Right atrium auricular region (tissue), 2 donors: ENCODE measurements around the gene RASIP1. TPM values are rescaled to one million over a fixed set of nuclear protein-coding genes. Genes with fewer than 3 reads are reported as not detected.

Source experiments
- DNase-seq: peaks from one replicate; pipeline ENCODE4 v3.0.0-alpha.2; 2019; ENCODE audit warnings: low spot score
- H3K27ac ChIP-seq, 2 donors: fragments of 200-600 bp; sonication (generic); 1 replicate in 1 of 2; 2 replicates in 1 of 2; pipeline ENCODE4 v1.5.1; 2016 to 2019
- H3K27me3 ChIP-seq, 2 donors: fragments of 200-600 bp; sonication (generic); one replicate each; pipeline versions ENCODE4 v1.5.1 to v1.6.0; 2017 to 2019
- H3K36me3 ChIP-seq: fragments of 200-600 bp; sonication (generic); one replicate; pipeline ENCODE4 v1.5.1; 2016
- H3K4me1 ChIP-seq, 2 donors: fragments of 200-600 bp; sonication (generic); one replicate each; pipeline versions ENCODE4 v1.5.1 to v1.6.0; 2017 to 2019
- H3K4me3 ChIP-seq, 2 donors: fragments of 200-600 bp; sonication (generic); 1 replicate in 1 of 2; 2 replicates in 1 of 2; pipeline ENCODE4 v1.5.1; 2017 to 2019; ENCODE audit warnings: mild to moderate bottlenecking in 1 of 2, moderate library complexity in 1 of 2
- H3K9me3 ChIP-seq, 2 donors: fragments of 200-600 bp; sonication (generic); one replicate each; pipeline ENCODE4 v1.5.1; 2019
- total RNA-seq, 2 donors: library from RNA; depleted of rRNA; stranded (reverse); fragments of >200 nt; gene quantifications; one replicate each; pipeline ENCODE4 v1.1.0, GENCODE V29; 2016
- TF ChIP-seq, protein P1 (sequence below), 2 donors: fragments of 200-600 bp; sonication (generic); IDR thresholded peaks; one replicate each; pipeline ENCODE4 v1.5.1; 2019; ENCODE audit warnings: antibody characterized with exemption in 2 of 2

The RASIP1 gene
- total RNA-seq, 2 donors from 2014 or later: 13.6 to 22.9 TPM

DNA sequence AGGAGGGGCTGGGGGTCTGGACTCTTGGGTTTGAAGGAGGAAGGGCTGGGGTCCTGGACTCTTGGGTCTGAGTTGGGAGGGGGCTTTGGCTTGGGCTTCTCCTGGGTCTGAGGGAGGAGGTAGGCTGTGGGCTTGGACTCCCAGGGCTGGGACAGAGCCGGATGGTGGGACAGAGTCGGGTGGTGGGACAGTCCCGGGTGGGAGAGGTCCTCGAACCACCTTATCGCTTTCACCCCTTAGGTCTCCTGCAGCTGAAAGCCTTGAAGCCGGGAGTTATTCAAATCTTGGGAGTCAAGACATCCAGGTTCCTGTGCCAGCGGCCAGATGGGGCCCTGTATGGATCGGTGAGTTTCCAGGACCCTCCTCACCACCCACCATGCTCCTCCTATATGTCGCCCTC is 16.3 kb upstream of the RASIP1 start:
- H3K36me3 ChIP-seq: no peaks in the 10 kb centered on the region
- no peaks in the 10 kb centered on the region for H3K27me3 ChIP-seq
- H3K27ac ChIP-seq: no peak overlapping the region
- no peak overlapping the region for H3K4me3 ChIP-seq
- peaks cover 0 to 13% of the 10 kb centered on the region in 2 donors for H3K4me1 ChIP-seq
- H3K9me3 ChIP-seq: no peaks in the 10 kb centered on the region
- DNase-seq: no peak
- TF ChIP-seq, protein P1, sequence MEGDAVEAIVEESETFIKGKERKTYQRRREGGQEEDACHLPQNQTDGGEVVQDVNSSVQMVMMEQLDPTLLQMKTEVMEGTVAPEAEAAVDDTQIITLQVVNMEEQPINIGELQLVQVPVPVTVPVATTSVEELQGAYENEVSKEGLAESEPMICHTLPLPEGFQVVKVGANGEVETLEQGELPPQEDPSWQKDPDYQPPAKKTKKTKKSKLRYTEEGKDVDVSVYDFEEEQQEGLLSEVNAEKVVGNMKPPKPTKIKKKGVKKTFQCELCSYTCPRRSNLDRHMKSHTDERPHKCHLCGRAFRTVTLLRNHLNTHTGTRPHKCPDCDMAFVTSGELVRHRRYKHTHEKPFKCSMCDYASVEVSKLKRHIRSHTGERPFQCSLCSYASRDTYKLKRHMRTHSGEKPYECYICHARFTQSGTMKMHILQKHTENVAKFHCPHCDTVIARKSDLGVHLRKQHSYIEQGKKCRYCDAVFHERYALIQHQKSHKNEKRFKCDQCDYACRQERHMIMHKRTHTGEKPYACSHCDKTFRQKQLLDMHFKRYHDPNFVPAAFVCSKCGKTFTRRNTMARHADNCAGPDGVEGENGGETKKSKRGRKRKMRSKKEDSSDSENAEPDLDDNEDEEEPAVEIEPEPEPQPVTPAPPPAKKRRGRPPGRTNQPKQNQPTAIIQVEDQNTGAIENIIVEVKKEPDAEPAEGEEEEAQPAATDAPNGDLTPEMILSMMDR (IDR thresholded peaks at IDR 0.05): no peak

DNA sequence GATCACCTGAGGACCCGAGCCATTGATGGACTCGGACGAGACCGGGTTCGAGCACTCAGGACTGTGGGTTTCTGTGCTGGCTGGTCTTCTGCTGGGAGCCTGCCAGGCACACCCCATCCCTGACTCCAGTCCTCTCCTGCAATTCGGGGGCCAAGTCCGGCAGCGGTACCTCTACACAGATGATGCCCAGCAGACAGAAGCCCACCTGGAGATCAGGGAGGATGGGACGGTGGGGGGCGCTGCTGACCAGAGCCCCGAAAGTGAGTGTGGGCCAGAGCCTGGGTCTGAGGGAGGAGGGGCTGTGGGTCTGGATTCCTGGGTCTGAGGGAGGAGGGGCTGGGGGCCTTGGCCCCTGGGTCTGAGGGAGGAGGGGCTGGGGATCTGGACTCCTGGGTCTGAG is 15.8 kb upstream of the RASIP1 start:
- Histone ChIP-seq H3K36me3 (no peaks in the 10 kb centered on the region), H3K4me1 (peaks cover 0 to 15% of the 10 kb centered on the region in 2 donors), H3K4me3 (no peak overlapping the region), H3K27me3 (no peaks in the 10 kb centered on the region), H3K27ac (no peak overlapping the region), H3K9me3 (no peaks in the 10 kb centered on the region)
- TF ChIP-seq, protein P1 (IDR thresholded peaks at IDR 0.05): no peak
- no peak for DNase-seq

DNA sequence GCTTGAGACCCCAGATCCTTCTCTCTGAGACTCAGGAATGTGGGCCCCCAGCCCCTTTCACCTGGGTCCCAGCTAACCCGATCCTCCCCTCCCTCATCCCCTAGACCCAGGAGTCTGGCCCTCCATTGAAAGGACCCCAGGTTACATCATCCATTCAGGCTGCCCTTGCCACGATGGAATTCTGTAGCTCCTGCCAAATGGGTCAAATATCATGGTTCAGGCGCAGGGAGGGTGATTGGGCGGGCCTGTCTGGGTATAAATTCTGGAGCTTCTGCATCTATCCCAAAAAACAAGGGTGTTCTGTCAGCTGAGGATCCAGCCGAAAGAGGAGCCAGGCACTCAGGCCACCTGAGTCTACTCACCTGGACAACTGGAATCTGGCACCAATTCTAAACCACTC is 15.4 kb upstream of the RASIP1 start:
- no peaks in the 10 kb centered on the region for H3K9me3 ChIP-seq
- TF ChIP-seq, protein P1 (IDR thresholded peaks at IDR 0.05): no peak
- peaks cover 0 to 19% of the 10 kb centered on the region in 2 donors for H3K4me1 ChIP-seq
- H3K36me3 ChIP-seq: no peaks in the 10 kb centered on the region
- DNase-seq: no peak
- no peak overlapping the region for H3K27ac ChIP-seq
- no peaks in the 10 kb centered on the region for H3K27me3 ChIP-seq
- no peak overlapping the region for H3K4me3 ChIP-seq

DNA sequence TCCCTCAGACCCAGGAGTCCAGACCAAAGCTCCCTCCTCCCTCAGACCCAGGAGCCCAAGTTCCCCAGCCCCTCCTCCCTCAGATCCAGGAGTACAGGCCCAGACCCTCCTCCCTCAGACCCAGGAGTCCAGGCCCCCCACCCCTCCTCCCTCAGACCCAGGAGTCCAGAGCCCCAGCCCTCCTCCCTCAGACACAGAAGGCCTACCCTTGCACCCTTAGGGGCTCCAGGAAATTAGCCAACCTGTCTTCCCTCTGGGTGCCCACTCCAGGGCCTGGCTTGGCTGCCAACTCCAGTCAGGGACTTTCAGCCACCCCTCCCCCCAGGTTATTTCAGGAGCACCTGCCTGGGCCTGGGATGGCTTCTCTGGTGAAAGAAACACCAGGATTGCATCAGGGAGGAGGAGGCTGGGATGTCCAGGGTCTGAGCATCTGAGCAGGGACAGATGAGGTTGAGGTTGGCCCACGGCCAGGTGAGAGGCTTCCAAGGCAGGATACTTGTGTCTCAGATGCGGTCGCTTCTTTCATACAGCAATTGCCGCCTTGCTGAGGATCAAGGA is 14.8 kb upstream of the RASIP1 start, which contains the start of gene FGF21:
FGF21 (plus strand) TSS at position 441 of the 558 bp plus-strand sequence. CDS start 713 bp downstream, outside the sequence.
- Histone ChIP-seq H3K4me3 (no peak within 1 kb of the TSS), H3K4me1 (peaks cover 0 to 20% of the 10 kb centered on the region in 2 donors), H3K27me3 (no peaks in the 10 kb centered on the region), H3K9me3 (no peaks in the 10 kb centered on the region), H3K27ac (no peak within 1 kb of the TSS), H3K36me3 (no peaks in the 10 kb centered on the region)
- no peak for DNase-seq
- TF ChIP-seq, protein P1 (IDR thresholded peaks at IDR 0.05): no peak

DNA sequence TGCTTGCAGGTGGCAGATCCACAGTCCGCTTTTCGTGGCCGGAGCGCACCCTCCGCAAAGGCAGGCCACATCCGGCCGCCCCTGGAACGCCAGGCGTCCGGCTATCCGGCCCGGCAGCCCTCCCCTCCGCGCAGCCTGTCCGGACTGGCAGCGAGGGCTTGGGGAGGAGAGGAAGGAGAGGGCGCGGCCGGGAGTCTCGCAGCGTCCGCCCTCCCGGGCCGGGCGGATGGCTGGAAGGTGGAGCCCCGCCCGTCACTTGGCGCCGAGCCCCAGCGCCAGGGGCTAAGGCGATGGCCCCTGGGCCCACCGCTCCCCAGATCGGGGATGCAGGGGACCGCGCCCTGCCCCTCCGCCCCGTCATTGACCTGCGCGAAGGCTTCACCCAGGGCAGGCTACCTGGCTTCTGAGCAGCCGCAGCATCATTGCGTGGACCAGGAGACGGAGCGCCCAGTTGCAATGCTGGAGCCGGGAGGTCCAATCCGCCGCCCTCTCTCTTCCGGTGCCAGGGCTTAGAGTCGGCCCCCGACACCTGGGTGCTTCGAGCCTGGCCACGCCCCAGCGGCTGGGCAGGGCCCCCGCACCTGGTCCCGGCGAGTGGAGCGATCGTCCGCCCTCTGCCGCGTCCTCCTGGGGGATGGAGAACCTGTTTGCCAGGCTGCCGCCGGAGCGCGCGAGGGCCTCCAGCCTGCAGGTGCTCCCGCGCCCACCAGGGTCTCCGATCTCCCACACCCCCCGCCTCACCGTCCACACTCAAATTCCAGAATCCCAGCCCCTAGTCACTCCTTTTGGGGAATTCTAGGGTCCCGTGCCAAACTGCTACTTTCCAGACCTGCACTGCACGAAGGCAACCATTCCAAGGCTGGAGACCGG is 12.3 kb upstream of the RASIP1 start, which contains the start of gene FUT1:
FUT1 (minus strand) TSS at position 146 of the 870 bp plus-strand sequence. CDS start 1,360 bp downstream, outside the sequence.
- TF ChIP-seq, protein P1 (IDR thresholded peaks at IDR 0.05): no peak
- H3K36me3 ChIP-seq: no peaks in the 10 kb centered on the region
- no peaks in the 10 kb centered on the region for H3K27me3 ChIP-seq
- DNase-seq: peak; percentile 59
- no peaks in the 10 kb centered on the region for H3K9me3 ChIP-seq
- peaks cover 0 to 20% of the 10 kb centered on the region in 2 donors for H3K4me1 ChIP-seq
- peak within 1 kb of the TSS; percentile 36 to 64 for H3K27ac ChIP-seq
- H3K4me3 ChIP-seq: peak within 1 kb of the TSS; percentile 35 to 48
